HUES48 (cell line): ENCODE measurements around the gene EMC8.

Experiments used
- H3K27ac ChIP-seq: one replicate; pipeline ENCODE4 v1.7.0; 2013; ENCODE audit warnings: low read depth, low read length, inconsistent platforms
- H3K27me3 ChIP-seq: 2 replicates; pipeline ENCODE4 v1.6.1; 2013; ENCODE audit warnings: mild to moderate bottlenecking, low read length; ENCODE audit not compliant: control insufficient read depth, insufficient read depth
- H3K36me3 ChIP-seq: 2 replicates; pipeline ENCODE4 v1.6.1; 2013; ENCODE audit warnings: low read length; ENCODE audit not compliant: control insufficient read depth, insufficient read depth
- H3K4me1 ChIP-seq: 2 replicates; pipeline ENCODE4 v1.6.1; 2013; ENCODE audit warnings: mild to moderate bottlenecking, low read length; ENCODE audit not compliant: control insufficient read depth, insufficient read depth
- H3K4me3 ChIP-seq: 2 replicates; pipeline ENCODE4 v1.5.1; 2013; ENCODE audit warnings: mild to moderate bottlenecking, low read depth, low read length
- H3K9ac ChIP-seq: 2 replicates; pipeline ENCODE4 v1.6.1; 2013; ENCODE audit warnings: mild to moderate bottlenecking, low read depth, low read length, moderate library complexity
- H3K9me3 ChIP-seq: 2 replicates; pipeline ENCODE4 v1.6.1; 2013; ENCODE audit warnings: low read length; ENCODE audit not compliant: control insufficient read depth, insufficient read depth

Gene EMC8

DNA sequence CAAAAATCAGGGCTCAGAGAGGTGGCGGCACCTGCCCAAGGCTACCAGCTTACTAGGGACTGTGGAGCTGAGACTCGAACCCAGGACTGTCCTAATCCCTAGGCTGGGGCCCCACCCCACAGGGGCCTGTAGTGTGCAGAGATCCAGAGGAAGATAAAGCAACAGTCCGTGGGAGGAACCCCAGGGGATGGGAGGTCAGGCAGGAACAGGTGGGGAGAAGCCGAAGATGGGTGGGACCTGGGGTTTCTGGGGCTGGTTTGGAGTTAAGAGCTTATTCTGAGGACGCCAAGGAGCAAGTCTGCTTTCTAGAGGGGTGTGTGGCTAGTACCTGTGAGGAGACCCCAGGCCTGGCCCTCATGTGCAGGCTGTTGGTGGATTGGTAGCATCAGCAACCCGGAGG lies 63.4 kb downstream of the EMC8 start:
- Histone ChIP-seq H3K4me3 (no peak overlapping the region), H3K27me3 (no peaks in the 10 kb centered on the region), H3K4me1 (peaks cover 6% of the 10 kb centered on the region), H3K9ac (no peak overlapping the region), H3K27ac (no peak overlapping the region), H3K36me3 (no peaks in the 10 kb centered on the region), H3K9me3 (no peaks in the 10 kb centered on the region)

DNA sequence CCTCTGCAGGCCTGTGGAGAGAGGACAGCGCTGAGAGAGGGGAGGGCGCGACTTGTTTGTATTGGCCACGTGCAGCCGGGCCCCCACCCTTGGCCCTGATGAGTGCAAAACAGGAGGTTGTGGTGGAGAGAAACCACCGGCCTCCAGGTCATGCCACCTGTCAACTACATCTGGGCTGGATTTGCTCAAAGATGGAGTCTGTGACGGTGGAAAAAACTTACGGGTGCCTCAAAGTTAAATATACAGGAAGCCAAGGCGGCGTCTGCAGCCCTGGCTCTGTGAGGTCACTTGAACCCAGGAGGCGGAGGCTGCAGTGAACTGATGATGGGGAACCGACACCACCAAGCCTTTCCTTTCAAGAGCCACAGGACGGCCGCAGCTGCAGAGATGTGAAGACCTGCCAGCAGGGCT lies 64.1 kb downstream of the EMC8 start:
- Histone ChIP-seq H3K36me3 (no peaks in the 10 kb centered on the region), H3K4me1 (peaks cover 6% of the 10 kb centered on the region), H3K9me3 (no peaks in the 10 kb centered on the region), H3K27me3 (no peaks in the 10 kb centered on the region), H3K27ac (no peak overlapping the region), H3K9ac (no peak overlapping the region), H3K4me3 (no peak overlapping the region)

DNA sequence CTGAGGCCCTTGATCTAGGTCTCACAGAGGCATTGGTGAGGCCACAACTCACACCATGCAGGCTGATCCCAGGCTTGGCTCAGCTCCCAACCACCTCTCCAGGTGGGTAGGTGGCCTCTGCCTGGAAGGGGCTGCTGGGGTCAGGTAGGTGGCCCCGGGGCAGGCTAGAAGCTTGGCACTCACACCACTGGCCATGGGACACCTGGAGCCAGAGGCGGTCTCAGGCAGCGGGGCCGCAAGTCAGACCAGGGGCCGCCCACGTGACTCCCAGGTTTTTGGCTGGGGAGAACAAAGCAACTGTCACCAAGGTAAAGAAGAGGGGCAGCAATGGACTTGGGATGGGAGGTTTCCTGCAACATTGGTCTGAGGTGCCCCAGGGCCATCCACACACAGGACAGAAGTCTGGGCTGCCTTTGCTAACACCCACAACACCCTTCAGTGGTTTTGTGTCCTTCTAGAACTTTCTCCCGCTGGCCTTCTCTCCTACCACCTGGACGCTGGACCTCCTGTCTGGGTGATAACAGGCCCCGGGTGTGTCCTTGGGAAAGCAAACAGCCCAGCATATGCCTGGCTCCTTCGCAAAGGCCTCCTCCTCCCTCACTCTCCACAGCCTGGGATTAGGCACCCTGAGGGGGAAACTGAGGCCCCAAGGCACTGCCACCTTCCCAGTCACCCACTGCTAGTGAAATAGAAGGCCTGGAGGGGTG lies 64.9 kb downstream of the EMC8 start:
- Histone ChIP-seq H3K9me3 (no peaks in the 10 kb centered on the region), H3K36me3 (no peaks in the 10 kb centered on the region), H3K4me1 (peaks cover 9% of the 10 kb centered on the region), H3K27me3 (no peaks in the 10 kb centered on the region), H3K9ac (no peak overlapping the region), H3K27ac (peak overlapping the region; percentile 70), H3K4me3 (no peak overlapping the region)

DNA sequence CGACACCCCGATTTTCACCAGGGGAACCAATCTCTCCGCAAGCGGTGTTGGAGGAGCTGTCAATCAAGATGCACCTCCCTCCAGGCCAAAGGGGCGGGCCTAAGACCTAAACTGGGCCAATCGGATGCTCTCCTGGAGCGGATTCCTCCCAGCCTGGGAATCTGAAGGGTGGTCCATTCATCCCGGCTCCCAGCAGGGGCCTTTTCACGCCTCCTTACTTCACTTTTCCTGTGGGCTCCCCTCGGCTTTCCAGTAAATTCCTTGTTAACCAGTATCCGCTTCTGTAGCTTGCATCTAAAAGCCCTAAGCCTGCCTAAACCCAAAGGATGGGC lies 65.5 kb downstream of the EMC8 start:
- no peaks in the 10 kb centered on the region for H3K36me3 ChIP-seq
- no peaks in the 10 kb centered on the region for H3K9me3 ChIP-seq
- H3K4me3 ChIP-seq: no peak overlapping the region
- no peaks in the 10 kb centered on the region for H3K27me3 ChIP-seq
- peaks cover 13% of the 10 kb centered on the region for H3K4me1 ChIP-seq
- H3K9ac ChIP-seq: no peak overlapping the region
- H3K27ac ChIP-seq: peak overlapping the region; percentile 70

DNA sequence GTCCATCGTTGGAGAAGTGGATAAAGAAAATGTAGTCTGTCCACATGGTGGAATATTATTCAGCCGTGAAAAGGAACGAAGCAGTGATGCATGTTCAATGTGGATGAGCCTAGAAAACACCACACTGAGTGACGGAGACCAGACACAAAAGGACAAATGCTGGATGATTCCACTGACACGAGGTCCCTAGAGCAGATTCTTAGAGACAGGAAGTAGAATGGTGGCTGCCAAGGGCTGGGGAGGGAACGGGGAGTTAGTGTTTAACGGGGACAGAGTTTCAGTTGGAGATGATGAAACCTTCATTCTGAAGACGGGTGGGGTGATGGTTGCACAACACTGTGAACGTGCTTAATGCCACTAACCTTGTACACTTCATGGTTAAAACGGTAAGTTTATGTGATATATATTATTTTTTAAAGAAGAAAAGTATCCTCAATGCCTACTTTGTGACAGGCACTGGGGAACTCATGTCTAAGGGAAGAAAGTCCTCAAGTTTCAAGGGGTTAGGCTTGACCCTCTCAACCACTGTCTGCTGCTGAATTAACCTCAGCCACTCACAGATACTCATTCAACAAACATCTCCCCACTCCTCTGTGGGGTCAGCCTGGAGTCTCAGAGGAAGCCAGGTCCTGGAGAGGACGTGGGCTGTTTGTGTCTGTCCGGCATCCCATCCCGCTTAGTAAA lies 66.0 kb downstream of the EMC8 start:
- Histone ChIP-seq H3K27ac (no peak overlapping the region), H3K4me3 (no peak overlapping the region), H3K4me1 (peaks cover 13% of the 10 kb centered on the region), H3K36me3 (no peaks in the 10 kb centered on the region), H3K9me3 (no peaks in the 10 kb centered on the region), H3K9ac (no peak overlapping the region), H3K27me3 (no peaks in the 10 kb centered on the region)

DNA sequence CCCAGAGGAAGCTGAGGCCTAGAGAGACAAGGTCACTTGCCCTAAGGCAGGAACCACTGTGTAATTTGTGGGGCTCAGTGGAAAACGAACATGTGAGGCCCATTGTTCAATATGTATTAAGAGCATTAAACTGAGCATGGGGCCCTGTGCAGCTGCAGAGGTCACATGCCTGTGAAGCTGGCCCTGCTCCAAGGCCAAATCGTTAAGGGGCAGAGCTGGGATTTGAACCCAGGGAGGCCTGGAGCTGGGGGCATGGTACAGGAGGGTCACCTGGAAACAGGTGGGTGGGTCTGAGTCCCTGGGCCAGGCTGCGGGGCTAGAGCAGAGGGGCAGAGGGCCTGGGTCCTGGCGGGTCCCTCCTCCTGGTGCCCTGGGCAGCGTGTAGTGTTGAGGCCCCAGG lies 68.2 kb downstream of the EMC8 start:
- H3K9ac ChIP-seq: no peak overlapping the region
- H3K36me3 ChIP-seq: no peaks in the 10 kb centered on the region
- H3K9me3 ChIP-seq: no peaks in the 10 kb centered on the region
- peaks cover 13% of the 10 kb centered on the region for H3K4me1 ChIP-seq
- no peak overlapping the region for H3K27ac ChIP-seq
- H3K27me3 ChIP-seq: no peaks in the 10 kb centered on the region
- H3K4me3 ChIP-seq: no peak overlapping the region

DNA sequence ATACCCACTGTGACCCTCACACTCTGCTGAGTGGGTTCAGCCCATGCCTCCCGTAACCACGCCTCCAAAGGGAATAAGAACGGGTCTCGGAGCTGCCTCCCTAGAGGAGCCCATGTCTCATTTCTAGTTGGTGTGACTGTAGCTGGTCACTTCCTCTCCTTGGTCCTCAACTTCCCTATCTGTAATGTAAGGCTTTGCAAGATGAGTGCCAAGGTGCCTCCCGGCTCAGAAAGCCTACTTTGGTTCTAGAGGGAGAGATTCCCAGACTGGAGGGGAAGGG lies 69.2 kb downstream of the EMC8 start:
- Histone ChIP-seq H3K4me3 (no peak overlapping the region), H3K27ac (no peak overlapping the region), H3K27me3 (no peaks in the 10 kb centered on the region), H3K36me3 (no peaks in the 10 kb centered on the region), H3K4me1 (peaks cover 13% of the 10 kb centered on the region), H3K9ac (no peak overlapping the region), H3K9me3 (no peaks in the 10 kb centered on the region)

DNA sequence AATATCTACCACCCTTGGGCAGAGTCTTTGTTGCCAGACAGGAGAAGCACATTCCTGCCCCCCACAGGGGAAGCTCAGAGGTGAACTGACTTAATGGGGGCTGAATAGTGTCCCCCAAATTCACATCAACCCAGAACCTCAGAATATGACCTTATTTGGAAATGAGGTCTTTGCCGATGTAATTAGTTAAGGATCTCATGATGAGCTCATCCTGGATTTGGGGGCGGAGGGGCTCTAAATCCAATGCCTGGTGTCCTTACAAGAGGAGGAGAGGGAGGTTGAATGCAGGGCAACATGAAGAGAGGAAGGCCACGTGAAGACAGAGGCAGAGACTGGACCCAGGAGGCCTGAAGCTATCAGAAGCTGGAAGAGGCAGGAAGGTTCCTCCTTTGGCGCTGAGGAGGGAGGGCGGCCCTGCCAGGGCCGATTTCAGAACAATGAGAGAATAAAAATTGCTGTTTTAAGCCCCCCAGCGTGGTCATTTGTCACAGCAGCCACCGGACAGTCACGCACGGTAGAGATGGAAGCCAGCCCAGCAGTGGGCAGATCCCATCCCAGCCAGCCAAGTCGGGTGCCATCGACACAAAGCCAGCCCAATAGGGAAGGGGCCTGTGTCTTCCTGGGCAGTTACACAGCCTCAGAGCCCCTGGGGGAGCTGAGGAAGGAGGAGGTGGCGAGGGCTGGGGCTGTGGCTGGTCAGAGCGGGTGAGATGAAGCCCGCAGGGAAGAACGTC lies 69.7 kb downstream of the EMC8 start:
- Histone ChIP-seq H3K4me3 (no peak overlapping the region), H3K27ac (no peak overlapping the region)

DNA sequence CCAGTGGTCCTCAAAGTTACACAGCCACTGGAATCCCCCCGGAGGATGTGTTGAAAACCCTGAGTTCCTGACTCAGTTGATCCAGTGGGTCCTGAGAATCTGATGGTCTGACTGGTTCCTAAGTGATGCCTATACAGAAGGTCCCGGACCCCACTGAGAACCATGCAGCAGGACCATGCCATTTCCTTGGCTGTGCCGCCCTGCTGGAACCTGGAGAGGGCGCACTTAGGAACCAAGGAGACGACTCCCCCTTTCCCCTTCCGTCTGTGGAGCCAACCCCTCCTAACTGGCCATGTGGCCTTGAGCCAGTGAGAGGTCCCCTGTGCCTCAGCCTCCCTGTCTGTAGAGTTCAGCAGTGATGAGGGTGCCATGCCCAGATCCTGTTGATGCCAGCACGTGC lies 70.5 kb downstream of the EMC8 start:
- no peak overlapping the region; the same call in 1 of the 2 replicates for H3K9ac ChIP-seq
- no peaks in the 10 kb centered on the region for H3K9me3 ChIP-seq
- H3K36me3 ChIP-seq: no peaks in the 10 kb centered on the region
- peaks cover 8% of the 10 kb centered on the region for H3K4me1 ChIP-seq
- H3K4me3 ChIP-seq: no peak overlapping the region
- H3K27me3 ChIP-seq: no peaks in the 10 kb centered on the region
- no peak overlapping the region for H3K27ac ChIP-seq

More for the DNA sequence above, 69.7 kb downstream of the EMC8 start:
- Histone ChIP-seq H3K9me3 (no peaks in the 10 kb centered on the region), H3K27me3 (no peaks in the 10 kb centered on the region), H3K9ac (peak overlapping the region; percentile 42), H3K4me1 (peaks cover 13% of the 10 kb centered on the region), H3K36me3 (no peaks in the 10 kb centered on the region)
